Activated gamma-delta T cell (primary cell): Measurements from ENCODE around the gene KRT72.
"Not testable (repeated sequence)": the region's sequence is repeated elsewhere in the genome, so short reads cannot be mapped to it uniquely, and the experiment has no call there.

ENCODE experiments used
- DNase-seq: peaks from one replicate; lab custom pipeline; 2025; lab: John Stamatoyannopoulos, UW

KRT72 gene

GRCh38 chr12:52606581-52607218, 5.4 kb upstream of the KRT72 start:
- DNase-seq: no peak

GRCh38 chr12:52606096-52606495, 4.8 kb upstream of the KRT72 start:
- no peak for DNase-seq

DNA sequence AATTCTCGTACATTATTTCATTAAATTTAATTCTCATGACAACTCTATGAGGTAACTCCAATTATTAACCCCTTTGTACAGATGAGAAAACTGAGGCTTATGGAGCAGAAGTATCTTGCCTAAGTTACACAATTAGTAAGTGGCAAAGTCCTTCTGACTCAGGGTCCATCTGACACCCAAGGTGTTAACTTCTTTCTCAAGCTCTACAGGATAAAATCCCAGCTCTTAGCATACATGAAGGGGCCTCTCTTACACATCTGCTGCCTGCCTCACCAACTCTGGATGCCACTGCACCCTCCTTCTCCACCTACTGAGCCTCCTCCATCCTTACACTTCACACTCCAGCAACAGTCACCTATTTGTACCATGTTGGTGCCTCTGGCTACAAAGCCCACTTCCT, 4.3 kb upstream of the KRT72 start:
- DNase-seq: no peak

DNA sequence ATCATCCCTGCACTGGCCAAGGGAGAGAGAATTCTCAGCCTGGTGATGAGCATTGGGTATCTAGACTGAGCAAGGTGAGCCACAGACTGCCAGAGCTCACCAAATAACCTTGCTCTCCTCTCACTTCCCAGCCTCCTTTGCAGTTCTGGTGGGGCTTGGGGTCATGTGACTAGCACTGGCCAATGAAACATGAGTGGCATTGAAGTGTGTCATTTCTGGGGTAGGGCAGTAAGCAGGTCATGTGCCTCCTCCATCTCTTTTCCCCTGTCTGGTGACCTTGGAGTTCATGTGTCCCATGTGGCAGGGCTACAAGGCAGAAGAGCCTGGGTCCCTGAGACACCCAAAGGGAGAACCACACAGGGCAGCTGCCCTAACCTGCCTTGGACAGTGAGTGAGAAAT, 3.6 kb upstream of the KRT72 start:
- no peak for DNase-seq

DNA sequence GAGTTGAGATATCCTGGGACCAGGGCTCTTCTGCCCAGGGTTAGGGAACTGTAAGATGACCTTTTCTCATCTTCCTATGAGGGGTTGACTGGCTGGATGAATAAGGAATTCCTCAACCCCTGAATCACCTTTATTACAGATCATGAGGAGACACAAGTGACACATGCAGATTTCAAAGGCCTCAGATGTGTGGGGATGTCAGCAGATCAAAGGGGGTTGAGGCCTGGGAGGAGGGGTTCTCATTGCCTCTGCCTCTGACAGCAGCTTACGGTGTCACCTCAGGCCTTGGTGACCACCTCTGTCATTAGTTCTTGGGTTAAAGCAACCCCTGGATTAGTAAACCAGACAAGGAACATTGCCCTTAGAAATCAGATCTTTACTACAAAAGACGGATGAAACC, 2.1 kb upstream of the KRT72 start:
- DNase-seq: no peak

DNA sequence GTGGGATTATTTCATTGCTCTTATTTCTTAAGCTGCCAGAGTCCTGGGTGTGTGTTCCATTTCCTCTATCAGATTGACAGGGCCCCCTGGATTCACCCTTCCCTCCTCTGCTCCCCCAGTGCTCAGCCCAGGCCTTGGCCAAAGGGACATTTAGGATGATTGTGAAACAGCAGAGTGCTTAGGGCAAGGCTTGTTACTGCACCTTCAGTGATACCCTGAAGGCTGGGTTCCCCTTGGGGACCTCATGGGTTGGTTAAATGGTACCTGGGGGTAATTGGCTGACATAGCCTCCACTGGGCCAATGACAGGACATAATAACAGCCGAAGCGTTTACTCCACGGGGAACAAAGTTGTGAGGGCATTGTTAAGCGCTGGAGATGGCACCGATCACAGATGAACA, 1.3 kb upstream of the KRT72 start:
- no peak for DNase-seq

DNA sequence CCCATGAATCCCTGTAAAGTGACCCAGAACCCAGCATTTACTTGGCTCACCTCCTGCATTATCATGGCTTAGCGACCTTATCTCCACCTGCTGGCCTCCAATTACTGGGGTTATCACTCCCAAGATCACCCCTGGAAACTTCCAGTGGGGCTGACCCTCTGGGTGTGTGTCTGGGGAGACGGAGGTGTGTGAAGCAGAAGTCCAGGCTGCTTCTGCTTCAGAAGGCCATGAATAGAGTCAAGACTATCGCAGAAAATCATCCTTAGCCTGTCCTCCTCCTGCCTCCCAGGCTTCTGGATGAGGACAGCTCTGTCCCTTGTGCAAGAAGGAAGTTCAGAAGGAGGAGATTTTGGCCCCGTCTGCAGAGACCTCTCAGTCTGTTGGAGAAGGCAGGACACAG, 408 bp upstream of the KRT72 start:
- DNase-seq: no peak

DNA sequence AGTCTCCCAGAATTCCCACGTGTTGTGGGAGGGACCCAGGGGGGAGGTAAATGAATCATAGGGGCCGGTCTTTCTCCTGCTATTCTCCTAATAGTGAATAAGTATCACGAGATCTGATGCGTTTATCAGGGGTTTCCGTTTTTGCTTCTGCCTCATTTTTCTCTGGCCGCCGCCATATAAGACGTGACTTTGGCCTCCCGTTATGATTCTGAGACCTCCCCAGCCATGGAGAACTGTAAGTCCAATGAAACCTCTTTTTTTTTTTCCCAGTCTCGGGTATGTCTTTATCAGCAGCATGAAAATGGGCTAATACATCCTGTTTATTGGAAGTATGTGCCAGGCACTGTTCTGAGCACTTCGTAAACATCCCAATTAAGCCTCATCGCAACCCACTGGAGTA, 788 bp downstream of the KRT72 start:
- DNase-seq: no peak

GRCh38 chr12:52600071-52600470, 1.2 kb downstream of the KRT72 start:
- DNase-seq: no peak

DNA sequence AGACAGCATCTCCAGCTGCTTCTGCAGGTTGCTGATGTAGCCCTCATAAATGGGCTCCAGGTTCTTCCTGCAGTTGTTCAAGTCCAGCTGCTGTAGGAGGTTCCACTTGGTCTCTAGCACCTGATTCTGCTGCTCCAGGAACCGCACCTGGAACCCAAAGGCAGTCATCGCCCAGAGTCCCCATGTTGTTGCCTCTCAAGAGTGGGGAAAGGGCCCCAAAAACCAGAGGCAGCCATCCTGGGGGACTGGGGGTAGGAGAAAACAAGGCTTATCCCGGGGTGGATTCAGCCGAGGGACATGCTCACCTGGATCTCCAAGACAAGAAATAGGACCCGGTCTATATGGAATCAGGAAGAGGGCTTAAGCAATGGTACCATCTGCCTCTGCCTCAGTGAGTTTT, 2.3 kb downstream of the KRT72 start:
- no peak for DNase-seq

DNA sequence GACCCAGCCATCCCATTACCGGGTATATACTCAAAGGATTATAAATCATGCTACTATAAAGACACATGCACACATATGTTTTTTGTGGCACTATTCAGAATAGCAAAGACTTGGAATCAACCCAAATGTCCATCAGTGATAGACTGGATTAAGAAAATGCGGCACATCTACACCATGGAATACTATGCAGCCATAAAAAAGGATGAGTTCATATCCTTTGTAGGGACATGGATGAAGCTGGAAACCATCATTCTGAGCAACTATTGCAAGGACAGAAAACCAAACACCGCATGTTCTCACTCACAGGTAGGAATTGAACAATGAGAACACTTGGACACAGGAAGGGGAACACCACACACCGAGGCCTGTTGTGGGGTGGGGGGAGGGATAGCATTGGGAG, 7.0 kb downstream of the KRT72 start:
- not testable (repeated sequence) for DNase-seq

GRCh38 chr12:52591521-52591920, 9.7 kb downstream of the KRT72 start:
- no peak for DNase-seq

- DNase-seq: no peak
Measured at GRCh38 chr12:52590021-52590420, 11.2 kb downstream of the KRT72 start.

DNA sequence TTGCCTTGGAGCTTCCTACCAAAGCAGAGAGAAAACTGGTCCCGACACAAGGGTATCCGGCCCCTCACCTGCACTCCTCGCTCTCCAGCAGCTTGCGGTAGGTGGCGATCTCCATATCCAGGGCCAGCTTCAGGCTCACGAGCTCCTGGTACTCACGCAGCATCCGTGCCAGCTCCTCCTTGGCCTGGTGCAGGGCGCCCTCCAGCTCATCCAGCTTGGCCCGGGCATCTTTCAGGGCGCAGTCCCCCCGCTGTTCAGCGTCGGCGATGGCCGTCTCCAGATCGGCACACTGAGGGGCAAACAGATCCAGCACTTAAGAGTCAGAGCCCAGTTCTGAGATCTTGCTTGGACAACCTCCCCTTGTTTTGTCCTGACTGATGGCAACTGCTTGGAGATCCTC, 13.7 kb downstream of the KRT72 start:
- DNase-seq: no peak

GRCh38 chr12:52585946-52586345, 15.3 kb downstream of the KRT72 start:
- no peak for DNase-seq

GRCh38 chr12:52585066-52585465, 16.2 kb downstream of the KRT72 start:
- no peak for DNase-seq

DNA sequence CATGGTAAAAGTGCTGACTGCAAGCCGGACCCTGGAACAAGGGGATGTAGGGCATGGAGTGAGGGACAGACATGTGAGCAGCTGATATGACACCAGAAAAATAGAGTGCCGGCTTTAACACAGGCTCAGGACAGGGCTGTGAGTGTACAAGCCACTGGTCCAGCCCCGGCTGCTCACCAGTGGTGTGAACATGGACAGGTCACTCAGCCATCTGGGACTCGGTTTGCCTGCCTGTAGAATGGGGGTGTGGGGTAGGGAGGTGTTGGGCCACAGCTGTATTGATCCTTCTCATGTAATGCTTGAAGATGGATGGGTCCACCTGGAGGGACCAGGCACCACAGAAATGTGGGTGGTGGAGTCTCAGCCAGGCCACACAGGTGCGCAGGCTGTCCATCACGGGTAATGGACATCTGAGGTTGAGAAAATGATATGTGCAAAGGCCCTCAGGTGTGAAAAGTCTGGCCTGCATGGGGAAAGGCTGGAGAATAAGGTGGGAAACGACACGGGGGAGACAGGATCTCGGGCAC, 17.0 kb downstream of the KRT72 start:
- no peak for DNase-seq

DNA sequence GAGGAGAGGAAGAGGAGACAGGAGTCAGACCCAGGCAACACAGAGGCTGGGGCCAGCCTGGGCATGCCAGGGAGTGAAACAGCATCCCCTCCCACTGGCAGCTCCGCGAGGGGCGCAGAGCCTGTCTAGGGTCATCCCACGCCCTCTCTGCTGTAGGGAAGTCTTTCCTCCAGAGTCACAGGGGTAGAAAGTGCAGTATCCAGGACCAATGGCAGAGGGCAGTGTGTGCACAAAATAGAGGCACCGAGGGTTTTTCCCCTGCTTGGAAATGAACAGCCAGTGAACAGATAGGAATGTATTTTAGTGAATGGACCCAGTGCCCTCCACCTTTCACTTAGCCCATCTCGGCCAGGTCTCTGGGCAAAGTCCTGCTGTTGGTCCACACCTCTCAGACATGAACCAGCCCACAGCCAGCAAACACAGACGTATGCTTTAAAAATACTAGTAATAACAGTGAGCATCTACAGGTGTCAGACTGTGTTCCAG, 18.2 kb downstream of the KRT72 start:
- no peak for DNase-seq

DNA sequence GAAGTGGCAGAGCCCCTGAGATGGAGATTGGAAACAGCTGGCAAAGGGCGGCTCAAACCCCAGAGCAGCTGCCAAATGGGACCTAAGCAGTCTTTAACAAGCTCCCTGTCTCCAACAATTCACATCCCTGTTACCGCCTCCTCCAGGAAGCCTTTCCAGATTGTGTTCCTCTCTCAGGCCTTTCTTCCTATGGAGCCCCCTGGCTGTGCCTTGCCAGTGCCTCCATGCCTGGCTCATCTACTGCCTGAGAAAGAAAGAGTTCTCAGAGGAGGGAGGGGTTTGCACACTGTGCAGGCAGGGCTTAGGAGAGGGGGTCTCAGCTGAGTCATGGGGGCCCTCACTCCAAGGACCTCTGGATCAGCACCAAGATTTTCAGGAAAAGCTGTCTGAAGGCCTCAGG, 18.8 kb downstream of the KRT72 start:
- no peak for DNase-seq

GRCh38 chr12:52581481-52581880, 19.8 kb downstream of the KRT72 start:
- DNase-seq: no peak

GRCh38 chr12:52581066-52581465, 20.2 kb downstream of the KRT72 start:
- DNase-seq: no peak

- no peak for DNase-seq
Measured at GRCh38 chr12:52580496-52580895, 20.8 kb downstream of the KRT72 start.

DNA sequence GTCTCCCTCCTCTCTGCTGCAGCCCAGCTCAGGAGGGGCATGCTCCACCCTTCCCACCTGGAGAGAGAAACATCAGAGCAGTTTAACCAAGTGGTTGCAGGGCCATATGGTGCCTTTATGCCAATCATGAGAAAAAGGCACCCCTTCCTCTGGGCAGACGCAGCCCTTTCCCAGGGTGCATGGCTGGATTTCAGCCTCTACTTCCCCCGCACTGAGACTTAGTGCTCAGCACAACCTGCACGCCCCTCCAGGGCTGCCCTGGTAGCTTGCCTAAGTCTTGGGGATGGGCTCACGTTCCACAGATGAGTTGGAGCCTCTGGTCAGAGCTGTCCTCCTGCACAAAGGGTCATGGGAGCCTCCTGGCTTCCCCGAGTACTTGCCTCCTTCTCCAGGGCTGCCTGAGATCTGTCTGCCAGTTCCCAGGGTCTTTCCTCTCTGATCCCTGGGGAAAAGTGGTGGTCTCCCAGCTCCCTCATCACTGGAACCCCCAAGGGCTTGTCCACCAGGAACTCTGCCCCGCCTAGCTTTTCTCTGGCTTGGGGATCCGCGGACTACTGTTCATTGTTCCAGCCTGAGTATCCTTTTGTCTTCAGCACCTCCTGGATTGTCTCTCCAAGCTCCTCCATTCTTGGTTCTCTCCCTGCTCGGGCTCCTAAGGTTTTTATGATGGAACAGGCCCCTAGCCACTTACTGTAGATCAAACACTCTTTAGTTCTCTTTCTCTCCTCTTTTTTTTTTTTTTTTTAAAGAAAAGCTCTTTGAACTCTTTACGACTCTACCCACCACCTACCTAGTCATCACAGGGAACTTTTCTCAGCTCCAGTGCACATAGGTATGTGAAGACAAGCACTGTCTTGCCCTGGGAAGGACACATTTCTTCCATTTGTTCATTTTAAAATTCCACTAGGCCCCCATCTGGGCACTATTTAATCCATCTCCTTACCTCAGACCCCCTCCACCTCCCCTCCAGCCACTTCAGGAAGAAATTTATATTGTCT, 21.5 kb downstream of the KRT72 start:
- no peak for DNase-seq
